GM19438 (cell line): ENCODE measurements around the gene CDC42BPB.

ENCODE experiments used
- ATAC-seq: cut with Tn5 transposase; IDR thresholded peaks from one replicate; pipeline ENCODE4 v1.9.1; 2021; ENCODE audit warnings: low read depth; ENCODE audit not compliant: unreplicated experiment

CDC42BPB gene, protein sequence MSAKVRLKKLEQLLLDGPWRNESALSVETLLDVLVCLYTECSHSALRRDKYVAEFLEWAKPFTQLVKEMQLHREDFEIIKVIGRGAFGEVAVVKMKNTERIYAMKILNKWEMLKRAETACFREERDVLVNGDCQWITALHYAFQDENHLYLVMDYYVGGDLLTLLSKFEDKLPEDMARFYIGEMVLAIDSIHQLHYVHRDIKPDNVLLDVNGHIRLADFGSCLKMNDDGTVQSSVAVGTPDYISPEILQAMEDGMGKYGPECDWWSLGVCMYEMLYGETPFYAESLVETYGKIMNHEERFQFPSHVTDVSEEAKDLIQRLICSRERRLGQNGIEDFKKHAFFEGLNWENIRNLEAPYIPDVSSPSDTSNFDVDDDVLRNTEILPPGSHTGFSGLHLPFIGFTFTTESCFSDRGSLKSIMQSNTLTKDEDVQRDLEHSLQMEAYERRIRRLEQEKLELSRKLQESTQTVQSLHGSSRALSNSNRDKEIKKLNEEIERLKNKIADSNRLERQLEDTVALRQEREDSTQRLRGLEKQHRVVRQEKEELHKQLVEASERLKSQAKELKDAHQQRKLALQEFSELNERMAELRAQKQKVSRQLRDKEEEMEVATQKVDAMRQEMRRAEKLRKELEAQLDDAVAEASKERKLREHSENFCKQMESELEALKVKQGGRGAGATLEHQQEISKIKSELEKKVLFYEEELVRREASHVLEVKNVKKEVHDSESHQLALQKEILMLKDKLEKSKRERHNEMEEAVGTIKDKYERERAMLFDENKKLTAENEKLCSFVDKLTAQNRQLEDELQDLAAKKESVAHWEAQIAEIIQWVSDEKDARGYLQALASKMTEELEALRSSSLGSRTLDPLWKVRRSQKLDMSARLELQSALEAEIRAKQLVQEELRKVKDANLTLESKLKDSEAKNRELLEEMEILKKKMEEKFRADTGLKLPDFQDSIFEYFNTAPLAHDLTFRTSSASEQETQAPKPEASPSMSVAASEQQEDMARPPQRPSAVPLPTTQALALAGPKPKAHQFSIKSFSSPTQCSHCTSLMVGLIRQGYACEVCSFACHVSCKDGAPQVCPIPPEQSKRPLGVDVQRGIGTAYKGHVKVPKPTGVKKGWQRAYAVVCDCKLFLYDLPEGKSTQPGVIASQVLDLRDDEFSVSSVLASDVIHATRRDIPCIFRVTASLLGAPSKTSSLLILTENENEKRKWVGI (N-terminal part only)

DNA sequence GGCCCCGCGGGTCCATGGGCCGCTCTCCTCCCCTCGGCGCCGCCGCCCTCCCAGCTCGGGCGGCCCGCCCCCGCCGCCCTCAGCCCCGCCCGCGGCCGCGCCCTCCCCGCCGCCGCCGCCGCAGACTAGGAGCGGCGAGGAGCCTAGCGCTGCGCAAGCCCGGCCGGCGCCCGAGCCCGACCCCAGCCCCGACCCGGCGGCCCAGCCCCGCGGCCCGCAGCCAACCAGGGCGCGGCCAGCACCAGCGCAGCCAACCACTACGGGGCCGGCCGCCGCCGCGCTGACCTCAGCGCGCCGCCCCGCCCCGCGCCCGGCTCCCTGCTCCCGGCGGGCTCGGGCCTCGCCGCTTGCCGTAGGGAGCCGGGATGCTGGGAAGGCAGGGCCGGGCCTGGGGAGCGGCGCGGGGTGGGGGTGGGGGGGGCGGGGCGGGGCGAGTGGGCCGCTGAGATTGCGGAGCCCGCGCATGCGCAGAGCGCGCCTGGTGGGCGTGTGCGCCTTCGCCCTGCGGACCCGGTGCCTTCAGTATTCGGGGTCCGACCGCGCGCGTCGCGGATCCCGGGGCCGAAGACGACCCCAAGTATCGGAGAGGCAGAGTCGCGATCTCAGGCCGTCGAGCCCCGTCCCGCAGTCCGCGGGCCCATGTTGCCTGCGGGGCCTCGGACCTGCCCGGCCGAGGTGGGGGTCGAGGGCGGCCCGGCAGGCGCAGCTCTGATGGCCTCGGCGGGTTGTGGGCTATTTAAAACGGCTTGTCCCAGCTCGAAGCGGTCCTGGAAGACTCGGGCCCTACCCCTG, at the start of gene CDC42BPB:
Gene CDC42BPB (minus strand): TSS at position 178 of the 792 bp plus-strand sequence. CDS start 376 bp downstream, outside the sequence.
- peak; percentile 66 for ATAC-seq

DNA sequence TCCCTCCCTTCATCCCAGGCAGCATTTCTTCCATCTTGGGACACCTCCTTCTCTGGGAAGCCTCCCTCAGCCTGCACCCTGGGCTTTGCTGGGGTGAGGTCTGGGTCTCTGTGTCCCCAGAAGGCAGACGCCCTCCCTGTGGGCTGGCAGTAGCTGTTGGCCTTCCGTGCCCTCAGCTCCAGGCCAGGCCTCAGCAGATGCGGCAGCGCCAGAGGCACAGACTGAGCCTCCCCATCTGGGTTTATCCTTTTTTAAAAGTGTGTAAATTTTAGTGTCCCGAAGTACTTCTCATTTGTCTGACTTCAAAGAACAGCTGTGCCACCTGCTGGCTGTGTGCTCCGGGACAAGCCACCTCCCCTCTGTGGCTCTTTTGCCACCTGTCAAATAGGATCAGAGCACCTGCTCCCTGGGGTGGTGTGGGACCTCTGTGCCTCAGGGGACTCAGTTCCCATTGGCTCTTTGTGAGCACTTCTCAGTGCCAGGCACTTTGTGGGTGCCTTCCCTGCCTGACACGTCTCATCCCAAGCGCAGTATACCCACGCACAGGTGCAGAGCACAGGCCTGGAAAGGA, 48.3 kb upstream of the CDC42BPB start:
- no peak for ATAC-seq

DNA sequence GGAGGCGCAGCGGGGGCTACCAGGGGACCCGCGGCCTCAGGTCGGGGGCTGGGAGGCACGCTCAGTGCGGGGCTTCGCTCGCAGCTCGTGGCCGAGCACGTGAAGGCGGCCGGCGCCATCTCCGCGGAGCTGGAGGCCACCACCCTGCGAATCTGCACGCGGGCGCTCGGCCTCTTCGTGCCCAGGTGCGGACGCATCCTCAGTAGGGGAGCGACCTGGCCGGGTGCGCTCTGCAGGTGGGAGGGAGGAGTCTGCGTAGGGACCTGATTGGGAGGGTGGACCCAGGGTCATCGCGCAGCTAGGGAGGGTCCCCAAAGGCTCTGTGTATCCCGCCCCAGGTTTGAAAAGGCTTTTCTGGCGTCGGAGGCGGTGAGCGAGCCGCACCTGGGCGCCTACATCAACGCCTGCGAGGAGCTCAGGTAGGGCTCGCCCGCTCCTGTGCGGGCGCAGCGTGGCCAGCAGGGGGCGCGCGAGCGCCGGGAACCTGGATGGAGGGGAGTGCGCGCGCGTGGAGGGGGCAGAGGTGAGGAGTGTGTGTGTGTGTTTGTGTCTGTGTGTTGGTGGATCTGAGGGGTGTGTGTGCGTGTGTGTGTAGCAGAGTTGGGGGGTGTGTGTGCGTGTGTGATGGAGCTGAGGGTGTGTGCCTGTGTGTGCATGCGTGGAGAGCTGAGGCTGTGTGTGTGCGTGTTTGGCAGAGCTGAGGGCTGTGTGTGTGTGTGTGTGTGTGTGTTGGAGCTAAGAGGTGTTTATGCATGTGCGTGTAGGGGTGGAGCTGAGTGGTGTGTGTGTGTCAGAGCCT, 47.5 kb upstream of the CDC42BPB start:
- no peak for ATAC-seq

DNA sequence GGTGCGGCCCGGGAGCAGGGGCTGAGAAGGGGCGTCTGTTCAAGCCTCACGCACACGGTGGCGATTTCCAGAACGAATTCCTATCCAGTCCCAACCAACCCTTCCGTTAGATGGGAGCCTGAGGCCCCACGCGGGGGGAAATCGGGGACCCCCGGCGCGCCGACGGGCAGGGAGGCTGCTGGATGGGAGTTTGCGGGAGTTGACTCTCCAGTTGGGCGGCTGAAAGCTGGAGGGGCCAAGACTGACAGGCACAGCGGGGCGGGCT, 47.0 kb upstream of the CDC42BPB start:
- no peak for ATAC-seq

DNA sequence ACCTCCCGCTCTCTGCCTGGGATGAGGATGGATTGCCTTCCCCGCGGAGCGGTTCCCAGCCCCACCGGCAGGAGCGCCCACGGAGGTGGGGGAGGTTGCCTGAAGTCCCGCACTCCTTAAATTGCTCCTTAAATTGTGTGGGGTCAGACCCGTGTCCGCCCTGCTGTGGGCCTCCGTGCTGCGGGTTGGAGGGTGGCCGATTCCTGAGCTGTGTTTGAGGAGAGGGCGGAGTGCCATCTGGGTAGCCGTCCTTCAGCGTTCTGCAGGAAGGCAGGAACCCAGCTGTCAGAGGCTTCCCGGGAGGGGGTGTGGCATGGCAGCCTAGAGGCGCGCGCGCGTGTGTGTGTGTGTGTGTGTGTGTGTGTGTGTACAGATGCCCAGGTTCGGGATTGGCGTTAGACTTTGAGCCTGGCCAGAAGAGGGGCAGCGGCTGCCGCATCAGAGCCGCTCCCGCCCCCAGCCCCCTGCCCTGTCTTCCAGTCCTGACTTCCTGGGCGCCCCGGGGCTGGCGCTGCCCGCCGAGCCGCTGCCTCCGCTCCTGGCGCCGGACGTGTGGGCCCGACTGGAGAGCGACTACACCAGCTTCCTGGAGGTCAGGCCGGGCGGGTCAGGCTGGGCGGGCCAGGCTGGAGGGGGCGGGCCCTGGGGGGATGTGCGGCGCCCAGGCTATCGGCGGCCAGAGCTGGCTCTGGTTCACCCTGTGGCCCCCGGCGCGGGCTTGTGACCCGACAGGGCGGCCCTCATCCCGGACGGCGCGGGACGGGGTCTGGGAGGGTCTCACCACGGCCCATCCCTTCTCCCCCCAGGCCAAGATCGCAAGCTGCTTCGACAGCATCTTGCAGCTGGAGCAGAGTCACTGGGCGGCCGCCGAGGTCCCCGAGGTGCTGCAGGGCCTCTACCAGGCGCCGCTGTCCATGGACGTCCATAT, 46.4 kb upstream of the CDC42BPB start:
- no peak for ATAC-seq

DNA sequence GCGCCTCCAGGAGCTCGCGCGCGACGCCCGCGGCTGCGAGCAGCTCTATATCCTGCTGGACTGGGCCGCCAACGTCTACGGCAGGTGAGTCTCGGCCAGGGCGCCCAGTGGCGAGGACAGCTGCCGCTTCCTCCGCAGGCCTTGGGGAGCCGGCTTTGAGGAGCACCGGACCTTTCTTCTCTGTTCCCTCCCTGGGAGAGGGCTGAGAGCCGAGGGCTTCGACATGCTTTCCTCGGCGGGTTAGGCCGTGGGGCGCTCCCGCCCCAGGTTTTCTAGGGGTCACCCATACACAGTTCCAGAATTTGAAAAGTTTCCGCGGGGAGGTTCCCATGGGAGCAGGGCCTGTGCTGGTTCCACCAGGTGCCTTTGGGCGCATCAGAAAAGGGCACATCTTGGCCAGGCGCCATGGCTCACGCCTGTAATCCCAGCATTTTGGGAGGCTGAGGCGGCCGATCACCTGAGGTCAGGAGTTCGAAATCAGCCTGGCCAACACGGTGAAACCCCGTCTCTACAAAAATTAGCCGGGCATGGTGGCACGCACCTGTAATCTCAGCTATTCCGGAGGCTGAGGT, 45.4 kb upstream of the CDC42BPB start:
- no peak for ATAC-seq

DNA sequence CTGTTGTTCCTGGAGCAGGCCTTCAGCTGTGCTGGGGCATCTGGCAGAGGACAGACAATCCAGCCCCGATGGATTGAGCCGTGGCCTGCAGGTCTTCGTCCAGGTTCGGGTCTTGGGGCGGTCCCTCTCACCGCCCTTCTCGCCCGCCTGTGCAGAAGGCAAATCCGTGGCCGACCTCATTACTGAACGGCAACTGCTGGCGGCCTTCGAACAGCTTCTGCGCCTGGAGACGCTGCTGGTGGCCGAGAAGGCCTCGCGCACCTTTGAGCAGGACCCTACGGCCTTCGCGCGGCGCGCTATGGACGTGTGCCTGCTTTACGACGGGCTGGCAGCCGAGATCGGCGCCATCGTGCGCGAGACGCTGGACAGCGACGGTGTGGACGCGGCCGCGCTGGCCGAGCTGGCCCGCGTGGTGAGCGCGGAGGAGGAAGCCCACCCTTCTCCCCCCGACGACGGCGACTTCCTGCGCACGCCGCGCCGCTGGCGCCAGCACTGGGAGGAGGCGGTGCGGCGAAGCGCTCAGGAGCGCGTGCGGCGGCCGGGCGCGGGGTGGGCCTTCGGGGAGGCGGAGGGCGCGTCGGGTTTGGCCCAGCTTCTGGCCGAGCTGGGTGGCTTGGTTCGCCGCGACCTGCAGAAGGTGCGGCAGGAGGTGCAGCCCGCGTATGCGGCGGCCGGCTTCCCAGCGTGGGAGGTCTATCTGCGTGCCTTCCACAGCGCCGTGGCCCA, 44.8 kb upstream of the CDC42BPB start:
- no peak for ATAC-seq

DNA sequence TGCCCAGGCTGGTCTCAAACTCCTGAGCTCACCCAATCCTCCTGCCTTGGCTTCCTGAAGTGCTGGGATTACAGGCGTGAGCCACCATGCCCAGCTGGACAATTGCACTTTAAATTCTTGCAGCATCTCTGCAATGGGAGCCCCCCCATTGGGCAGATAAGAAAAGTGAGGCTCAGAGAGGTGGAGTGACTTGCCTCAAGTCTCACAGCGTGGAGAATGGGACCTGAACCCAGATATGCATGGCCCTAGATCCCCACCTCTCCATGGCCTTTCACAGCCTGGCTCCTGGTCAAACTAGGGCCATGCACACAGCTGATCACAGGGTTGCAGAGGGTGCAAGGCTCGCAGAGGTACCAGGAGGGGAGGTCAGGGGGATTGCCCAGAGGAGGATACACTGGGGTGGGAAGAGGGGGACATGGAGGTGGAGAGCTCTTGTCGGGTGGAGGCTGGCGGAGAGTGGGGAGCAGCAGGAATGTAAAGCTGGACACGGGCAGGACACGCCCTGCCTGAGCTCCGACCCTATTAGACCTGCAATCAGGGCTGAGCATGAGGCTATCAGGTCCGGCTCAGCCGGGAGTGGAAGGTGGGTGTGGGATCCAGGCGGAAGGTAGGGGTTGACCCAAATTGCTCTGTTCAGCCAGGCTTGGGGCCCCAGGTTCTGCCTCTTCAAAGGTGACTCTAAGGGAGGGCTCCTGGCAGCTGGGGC, 44.1 kb upstream of the CDC42BPB start:
- ATAC-seq, result no peak

DNA sequence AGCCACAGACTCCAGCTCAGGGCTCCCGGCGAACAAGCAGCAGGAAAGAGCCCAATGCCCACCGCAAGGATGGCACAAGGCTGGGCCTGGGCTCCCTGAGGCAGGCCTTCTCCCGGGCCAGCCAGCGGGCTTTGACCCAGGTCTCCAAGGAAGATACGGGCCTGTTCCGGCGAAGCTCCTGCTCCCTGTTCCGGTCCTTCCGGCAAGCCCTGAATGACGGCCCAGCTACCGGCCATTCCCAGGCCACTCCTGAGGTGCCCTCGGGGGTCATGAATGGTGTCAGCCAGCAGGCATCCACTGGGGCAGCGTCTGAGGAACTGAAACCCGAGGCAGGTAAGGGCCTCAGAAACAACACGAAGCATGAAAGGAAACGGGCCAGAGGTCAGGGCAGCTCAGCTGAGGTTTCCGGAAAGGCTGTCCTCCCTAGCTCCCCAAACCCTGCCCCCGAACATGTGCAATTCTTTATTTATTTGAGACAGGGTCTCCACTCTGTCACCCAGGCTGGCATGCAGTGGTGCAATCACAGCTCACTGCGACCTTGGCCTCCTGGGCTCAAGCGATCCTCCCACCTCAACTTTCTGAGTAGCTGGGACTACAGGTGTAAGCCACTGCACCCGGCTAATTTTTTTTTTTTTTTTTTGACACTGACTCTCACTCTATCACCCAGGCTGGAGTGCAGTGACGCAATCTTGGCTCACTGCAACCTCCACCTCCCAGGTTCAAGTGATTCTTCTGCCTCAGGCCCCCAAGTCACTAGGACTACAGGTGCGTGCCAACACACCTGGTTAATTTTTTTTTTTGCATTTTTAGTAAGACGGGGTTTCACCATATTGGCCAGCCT, 43.2 kb upstream of the CDC42BPB start:
- peak; percentile 72 for ATAC-seq

DNA sequence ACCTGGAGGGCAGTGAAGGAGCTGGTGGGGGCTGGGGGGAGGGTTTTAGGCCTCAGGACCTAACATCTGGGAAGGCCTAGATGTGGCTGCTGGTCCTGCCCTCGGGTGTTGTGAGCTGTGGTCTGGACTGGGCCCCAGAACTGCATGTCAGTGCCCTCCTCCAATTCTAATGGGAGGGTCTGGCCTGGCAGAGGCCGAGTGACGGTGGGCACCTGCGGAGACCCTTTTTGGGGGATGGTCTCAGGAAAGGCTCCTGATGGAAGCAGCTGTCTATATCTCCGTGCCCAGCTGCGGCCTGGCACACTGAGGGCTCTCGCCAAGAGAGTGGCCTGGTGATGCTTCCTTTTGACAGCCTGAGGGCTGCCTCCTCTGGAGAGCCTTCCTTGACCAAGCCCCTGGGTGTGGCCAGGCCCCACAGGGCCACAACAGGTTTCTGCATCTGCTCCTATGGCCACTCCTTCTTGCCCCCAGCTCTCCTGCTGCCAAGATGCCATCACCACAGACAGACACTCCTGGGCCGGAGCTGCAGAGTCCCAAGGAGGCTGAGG, 42.5 kb upstream of the CDC42BPB start:
- no peak for ATAC-seq

DNA sequence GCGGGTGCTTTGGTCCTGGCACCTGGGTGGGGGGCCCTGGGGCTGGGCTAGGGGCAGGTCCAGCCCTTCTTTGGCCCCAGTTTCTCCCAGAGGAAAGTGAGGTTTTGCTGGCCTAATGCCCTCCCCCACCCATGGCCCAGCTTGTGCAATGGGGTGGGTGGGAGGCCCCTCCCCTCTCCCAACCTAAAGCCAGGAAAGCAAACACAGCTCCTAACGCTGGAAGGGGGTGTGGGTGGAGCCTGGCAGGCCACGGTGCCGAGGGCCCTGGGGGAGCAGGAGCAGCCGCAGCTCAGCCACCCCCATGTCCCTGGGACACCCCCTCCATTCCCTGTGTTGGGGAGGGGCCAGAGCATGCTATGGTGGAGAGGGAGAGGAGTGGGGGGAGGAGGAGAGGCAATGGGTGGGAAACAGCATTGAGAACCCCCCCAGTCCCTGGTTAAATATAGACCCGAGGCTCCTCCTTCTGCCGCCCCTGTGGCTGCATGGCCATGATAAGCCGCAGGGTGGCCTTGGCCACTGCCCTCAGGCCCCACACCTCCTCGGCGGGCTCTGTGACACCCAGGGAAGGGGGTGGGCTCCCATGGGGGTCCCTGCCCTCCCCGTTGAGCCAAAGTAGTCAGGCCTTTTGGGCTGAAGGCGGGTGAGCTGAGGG, 41.9 kb upstream of the CDC42BPB start:
- ATAC-seq, result no peak

DNA sequence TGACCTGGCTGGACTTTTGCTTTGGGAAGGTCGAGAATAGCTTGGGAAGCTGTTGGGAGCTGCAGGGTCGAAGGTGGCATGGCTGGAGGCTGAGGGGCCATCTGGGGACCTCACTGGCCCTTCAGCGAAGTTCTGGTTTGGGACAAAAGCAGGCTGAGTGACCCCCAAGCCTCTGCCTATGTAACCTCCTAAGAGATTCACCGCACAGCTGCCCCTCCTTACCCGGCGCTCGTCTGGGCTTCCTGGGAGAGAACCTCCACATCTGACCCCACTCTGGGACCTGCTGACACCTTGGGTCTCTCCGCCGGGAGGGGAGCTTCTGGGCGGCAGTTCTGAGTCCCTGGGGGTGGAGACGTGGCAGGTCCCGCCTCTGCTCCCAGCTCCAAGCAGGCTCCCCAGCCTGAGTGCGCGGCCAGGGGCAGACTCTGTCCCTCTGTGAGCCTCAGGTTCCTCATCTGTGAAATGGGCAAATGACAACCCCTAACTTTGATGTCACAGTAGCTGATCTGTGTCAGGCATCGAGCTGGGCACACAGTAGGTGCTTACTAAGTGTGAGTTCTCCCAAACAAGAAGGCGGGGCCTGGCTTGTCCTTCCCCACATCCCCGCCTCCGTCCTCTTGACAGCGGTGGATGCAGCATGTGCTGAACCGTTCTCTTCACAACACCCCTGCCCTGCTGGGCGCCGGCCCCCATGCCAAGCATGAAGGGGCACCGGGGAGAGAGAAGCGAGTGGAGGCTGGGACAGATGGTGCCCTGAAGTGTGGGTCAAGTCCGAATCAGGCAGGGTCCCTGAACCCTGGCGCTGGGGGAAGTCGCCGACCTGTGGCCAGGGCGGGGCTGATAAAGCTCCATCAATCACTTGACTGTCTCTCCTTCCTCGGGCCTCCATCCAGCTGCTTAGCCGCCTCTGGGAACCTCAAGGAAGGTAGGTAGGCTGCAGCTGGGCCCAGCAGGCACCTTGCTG, 40.9 kb upstream of the CDC42BPB start:
- no peak for ATAC-seq

DNA sequence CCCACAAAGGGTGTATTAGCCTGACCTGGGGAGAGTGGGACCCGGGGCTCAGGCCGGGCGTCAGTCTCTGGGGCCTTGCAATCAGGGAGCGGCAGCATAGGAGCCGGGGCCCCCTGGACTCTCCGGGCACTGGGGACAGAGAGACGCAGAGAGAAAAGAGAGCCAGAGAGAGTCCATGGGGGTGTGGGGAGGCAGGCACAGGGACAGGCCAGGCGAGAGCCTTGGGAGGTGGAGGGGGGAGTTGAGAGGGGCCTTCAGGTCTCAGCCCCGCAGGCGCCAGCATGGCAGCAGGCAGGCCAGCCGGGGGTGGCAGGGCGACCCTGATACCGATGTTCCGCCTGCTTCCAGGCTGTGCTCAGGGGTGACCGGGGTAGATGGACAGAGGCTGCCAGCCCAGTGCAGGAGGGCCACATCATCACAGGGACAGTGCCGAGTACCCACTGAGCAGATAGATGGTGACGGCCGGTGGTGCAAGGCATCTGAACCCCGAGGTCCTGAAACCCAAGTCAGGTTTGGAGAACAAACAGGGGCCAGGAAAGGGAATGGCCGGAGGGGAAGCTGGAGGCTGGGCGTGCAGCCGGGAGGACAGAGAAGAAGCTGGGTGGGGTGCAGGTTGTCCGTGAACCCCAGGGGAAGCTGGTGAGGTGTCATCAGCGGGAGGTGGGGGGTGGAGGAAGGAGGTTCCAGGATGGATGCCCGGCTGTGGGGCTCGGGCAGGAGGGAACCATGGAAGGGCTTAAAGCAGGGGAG, 40.1 kb upstream of the CDC42BPB start:
- ATAC-seq, result no peak
